ENCODE measurements around the gene GEMIN7. TPM values are rescaled to one million over a fixed set of nuclear protein-coding genes. Genes with fewer than 3 reads are reported as not detected.
A peak's percentile ranks its signal among the peaks of the same experiment; 100 is the strongest.

The GEMIN7 gene
- total and polyA plus RNA-seq, 2 of the 13 experiments (the other 11 are each of a cell fraction or from before 2014, with no cell fraction given), result 24.1 to 30.6 TPM

GRCh38 chr19:45097776-45098520 lies 18.9 kb downstream of the GEMIN7 start (continued):
- no peak for TF ChIP-seq ZNF512B (CRISPR knock-in tag; IDR thresholded peaks at IDR 0.05; ENCODE audit: borderline replicate concordance)
- no peak for TF ChIP-seq ZNF260 (CRISPR knock-in tag; IDR thresholded peaks at IDR 0.05; ENCODE audit: borderline replicate concordance, low read depth)
- TF ChIP-seq ZNF329 (CRISPR knock-in tag; IDR thresholded peaks at IDR 0.05; ENCODE audit: low read depth), result no peak
- peak; percentile 64; the same call in 1 of the 2 replicates for TF ChIP-seq BHLHE40 (IDR thresholded peaks at IDR 0.05; ENCODE audit: low read length)
- peak; percentile 53; the same call in 1 of the 2 replicates for TF ChIP-seq ZNF256 (CRISPR knock-in tag; conservative IDR thresholded peaks at IDR 0.05)
- TF ChIP-seq MATR3 (CRISPR knock-in tag; IDR thresholded peaks at IDR 0.05), result no peak
- no peak for TF ChIP-seq ZNF670 (CRISPR knock-in tag; IDR thresholded peaks at IDR 0.05; ENCODE audit: borderline replicate concordance)
- no peak for TF ChIP-seq ATF7 (IDR thresholded peaks at IDR 0.05)
- TF ChIP-seq ATF7 (CRISPR knock-in tag; IDR thresholded peaks at IDR 0.05), result no peak
- TF ChIP-seq HMGXB3 (CRISPR knock-in tag; IDR thresholded peaks at IDR 0.05; ENCODE audit: borderline replicate concordance), result no peak
- TF ChIP-seq PHF8 (CRISPR knock-in tag; IDR thresholded peaks at IDR 0.05), result no peak
- TF ChIP-seq ZBTB42 (CRISPR knock-in tag; IDR thresholded peaks at IDR 0.05), result no peak
- TF ChIP-seq MEIS1 (CRISPR knock-in tag; IDR thresholded peaks at IDR 0.05; ENCODE audit: borderline replicate concordance), result 0 out of 2 replicates have a peak, but pooled peaks have one; percentile 9
- TF ChIP-seq NFIC (IDR thresholded peaks at IDR 0.05; ENCODE audit: low read length), result no peak
- peak; percentile 71; the same call in 1 of the 2 replicates for TF ChIP-seq JUNB (CRISPR knock-in tag; IDR thresholded peaks at IDR 0.05; ENCODE audit: borderline replicate concordance)
- no peak for TF ChIP-seq MTA3 (CRISPR knock-in tag; IDR thresholded peaks at IDR 0.05)
- TF ChIP-seq MYNN (CRISPR knock-in tag; IDR thresholded peaks at IDR 0.05; ENCODE audit: low read depth), result no peak
- TF ChIP-seq ELF1 (CRISPR knock-in tag; IDR thresholded peaks at IDR 0.05), result no peak
- no peak for TF ChIP-seq HOXA9 (CRISPR knock-in tag; IDR thresholded peaks at IDR 0.05; ENCODE audit: borderline replicate concordance)
- TF ChIP-seq KLF12 (CRISPR knock-in tag; IDR thresholded peaks at IDR 0.05; ENCODE audit: borderline replicate concordance), result no peak
- TF ChIP-seq ZNF382 (CRISPR knock-in tag; IDR thresholded peaks at IDR 0.05; ENCODE audit: borderline replicate concordance), result no peak
- TF ChIP-seq ZNF331 (CRISPR knock-in tag; IDR thresholded peaks at IDR 0.05), result no peak
- TF ChIP-seq ZNF607 (CRISPR knock-in tag; IDR thresholded peaks at IDR 0.05; ENCODE audit: borderline replicate concordance), result no peak
